ENCODE data around the gene SLC22A3. TPM values are rescaled to one million over a fixed set of nuclear protein-coding genes. Genes with fewer than 3 reads are reported as not detected.

Gene SLC22A3
- total RNA-seq, 1 experiment from 2014 or later, result 0.07 TPM

GRCh38 chr6:160426136-160426535 lies 78.0 kb downstream of the SLC22A3 start:
- DNase-seq (ENCODE audit: low read depth, low spot score), result no peak
- H3K27me3 ChIP-seq (ENCODE audit: insufficient read depth, low read length), result no peaks in the 10 kb centered on the region
- no peaks in the 10 kb centered on the region for H3K36me3 ChIP-seq (ENCODE audit: control insufficient read depth in 1 of 2, insufficient read depth in 2 of 2, low read length in 2 of 2)
- no TSS peak for BruUV-seq (replicated peaks)
- H3K4me3 ChIP-seq (replicated peaks in 1 of 2; ENCODE audit: low read depth in 1 of 2, low read length in 2 of 2), result no peak overlapping the region
- no peak overlapping the region for H3K27ac ChIP-seq (ENCODE audit: low read depth, low read length)
- H4K20me1 ChIP-seq (ENCODE audit: insufficient read depth), result no peaks in the 10 kb centered on the region
- H3K4me2 ChIP-seq (ENCODE audit: low read length), result no peak overlapping the region
- ChIA-PET RAD21 (ENCODE audit: low non-redundant PET in 1 of 2, low total read pairs in 2 of 2, uncharacterized antibody in 2 of 2, unreplicated experiment in 2 of 2) (no interaction called here), CTCF (no interaction called here), POLR2A (no interaction called here)
- no peak overlapping the region for H3K9ac ChIP-seq (ENCODE audit: low read length)
- ATAC-seq, result no peak
- intact Hi-C loops (cut with micrococcal nuclease), result no loop called here
- TF ChIP-seq TCF7L2 (IDR thresholded peaks at IDR 0.05; ENCODE audit: borderline replicate concordance, extremely low read depth, insufficient read depth, insufficient read length), result no peak
- TF ChIP-seq ZBTB33 (IDR thresholded peaks at IDR 0.05; ENCODE audit: extremely low read depth, insufficient replicate concordance, low read length), result no peak
- TF ChIP-seq YY1 (IDR thresholded peaks at IDR 0.05; ENCODE audit: extremely low read depth, insufficient replicate concordance, low read depth, low read length), result no peak
- TF ChIP-seq JUND (IDR thresholded peaks at IDR 0.05), result no peak
- no peak for TF ChIP-seq ZNF274 (IDR thresholded peaks at IDR 0.05; ENCODE audit: low read depth, low read length)
- no peak for TF ChIP-seq CEBPB (IDR thresholded peaks at IDR 0.05; ENCODE audit: low read depth)
- no peak for TF ChIP-seq MAX (IDR thresholded peaks at IDR 0.05)
- TF ChIP-seq ZFX (IDR thresholded peaks at IDR 0.05), result no peak
- H3K4me1 ChIP-seq (ENCODE audit: control insufficient read depth in 1 of 2, insufficient read depth in 2 of 2, low read length in 2 of 2), result peaks cover 0 to 10% of the 10 kb centered on the region in 2 experiments; a peak in 2 of 4 replicates
- H3K79me2 ChIP-seq (ENCODE audit: insufficient read depth, low read length), result no peaks in the 10 kb centered on the region
- no peaks in the 10 kb centered on the region for H3K9me3 ChIP-seq (ENCODE audit: control insufficient read depth in 1 of 2, insufficient read depth in 1 of 2, low read depth in 1 of 2, low read length in 2 of 2)
- no peak overlapping the region for H2AFZ ChIP-seq (ENCODE audit: low read depth, low read length, poor library complexity, severe bottlenecking)
- no peaks in the 10 kb centered on the region for H3K9me2 ChIP-seq (ENCODE audit: insufficient read depth)
